PC-9 (cell line): ENCODE results near the gene RIC3. TPM values are rescaled to one million over a fixed set of nuclear protein-coding genes. Genes with fewer than 3 reads are reported as not detected.

Source experiments
- BruUV-seq: library from RNA; stranded (reverse); fragments of 400-500 nt; replicated peaks from 2 replicates; lab custom pipeline; 2021; lab: Mats Ljungman, UMichigan
- CTCF ChIA-PET: fragments of 300-600 bp; sonication (Branson Sonifier 250); formaldehyde crosslinking; loops from one replicate; lab custom pipeline; 2022; ENCODE audit warnings: antibody characterized with exemption; lab: Charles Lee
- POLR2A ChIA-PET: fragments of 300-600 bp; sonication (Branson Sonifier 250); formaldehyde crosslinking; loops from one replicate; lab custom pipeline; 2022; ENCODE audit warnings: antibody characterized with exemption; ENCODE audit not compliant: unreplicated experiment; lab: Charles Lee
- DNase-seq, 2 experiments: peaks; one replicate each; pipeline versions ENCODE4 v3.0.0 to v3.0.0-alpha.2; 2015 to 2022; ENCODE audit warnings: mixed read lengths in 1 of 2
- H2AFZ ChIP-seq: fragments of 200-600 bp; sonication (generic); 2 replicates; pipeline ENCODE4 v1.8.1; 2017; ENCODE audit warnings: antibody characterized with exemption
- H3F3A ChIP-seq: fragments of 200-600 bp; sonication (generic); 2 replicates; pipeline ENCODE4 v1.8.1; 2017; ENCODE audit warnings: antibody characterized with exemption, mild to moderate bottlenecking, low read depth; ENCODE audit not compliant: insufficient read depth
- H3K27ac ChIP-seq: fragments of 200-600 bp; sonication (generic); 2 replicates; pipeline ENCODE4 v1.6.1; 2016; ENCODE audit warnings: mixed run types
- H3K27me3 ChIP-seq: fragments of 200-600 bp; sonication (generic); 2 replicates; pipeline ENCODE4 v1.6.1; 2016; ENCODE audit warnings: low read depth, mixed run types; ENCODE audit not compliant: insufficient read depth
- H3K36me3 ChIP-seq: fragments of 200-600 bp; sonication (generic); 2 replicates; pipeline ENCODE4 v1.6.1; 2016; ENCODE audit warnings: low read depth, mixed run types
- H3K4me1 ChIP-seq: fragments of 200-600 bp; sonication (generic); replicated peaks from 2 replicates; pipeline ENCODE4 v1.6.1; 2016; ENCODE audit warnings: mixed run types; ENCODE audit not compliant: insufficient read depth
- H3K4me2 ChIP-seq: fragments of 200-600 bp; sonication (generic); 2 replicates; pipeline ENCODE4 v1.6.1; 2017; ENCODE audit warnings: mixed run types
- H3K4me3 ChIP-seq: fragments of 200-600 bp; sonication (generic); 2 replicates; pipeline ENCODE4 v1.6.1; 2016; ENCODE audit warnings: mixed run types
- H3K79me2 ChIP-seq: fragments of 200-600 bp; sonication (generic); 2 replicates; pipeline ENCODE4 v1.6.1; 2017; ENCODE audit warnings: low read depth, mixed run types
- H3K9me2 ChIP-seq: fragments of 200-600 bp; sonication (generic); 2 replicates; pipeline ENCODE4 v1.8.1; 2017; ENCODE audit warnings: mild to moderate bottlenecking; ENCODE audit not compliant: insufficient read depth
- H3K9me3 ChIP-seq: fragments of 200-600 bp; sonication (generic); 2 replicates; pipeline ENCODE4 v1.8.1; 2016; ENCODE audit warnings: low read depth; ENCODE audit not compliant: insufficient read depth
- H4K20me1 ChIP-seq: fragments of 200-600 bp; sonication (generic); 2 replicates; pipeline ENCODE4 v1.8.1; 2017; ENCODE audit not compliant: insufficient read depth
- EZH2 ChIP-seq: fragments of 200-600 bp; sonication (generic); IDR thresholded peaks from 2 replicates; pipeline ENCODE4 v1.8.0; 2017; ENCODE audit warnings: antibody characterized with exemption, low read depth
- intact Hi-C: fragments of 100-400 bp; cut with micrococcal nuclease; formaldehyde crosslinking; loops from one replicate; pipeline ENCODE4 v1.10.0; 2022; ENCODE audit not compliant: unreplicated experiment
- total RNA-seq: library from RNA; stranded (reverse); gene quantifications from 2 replicates; pipeline ENCODE4 v1.2.3, GENCODE V29; 2021
- TF ChIP-seq, protein P1 (sequence below): fragments of 200-600 bp; sonication (generic); conservative IDR thresholded peaks from 2 replicates; pipeline ENCODE4 v1.6.1; 2017; ENCODE audit warnings: mixed run types, antibody characterized with exemption, mild to moderate bottlenecking, moderate library complexity

RIC3 gene
- total RNA-seq, 1 experiment from 2014 or later, result not detected

GRCh38 chr11:8127447-8127846, 41.4 kb downstream of the RIC3 start:
- BruUV-seq, result no TSS peak

DNA sequence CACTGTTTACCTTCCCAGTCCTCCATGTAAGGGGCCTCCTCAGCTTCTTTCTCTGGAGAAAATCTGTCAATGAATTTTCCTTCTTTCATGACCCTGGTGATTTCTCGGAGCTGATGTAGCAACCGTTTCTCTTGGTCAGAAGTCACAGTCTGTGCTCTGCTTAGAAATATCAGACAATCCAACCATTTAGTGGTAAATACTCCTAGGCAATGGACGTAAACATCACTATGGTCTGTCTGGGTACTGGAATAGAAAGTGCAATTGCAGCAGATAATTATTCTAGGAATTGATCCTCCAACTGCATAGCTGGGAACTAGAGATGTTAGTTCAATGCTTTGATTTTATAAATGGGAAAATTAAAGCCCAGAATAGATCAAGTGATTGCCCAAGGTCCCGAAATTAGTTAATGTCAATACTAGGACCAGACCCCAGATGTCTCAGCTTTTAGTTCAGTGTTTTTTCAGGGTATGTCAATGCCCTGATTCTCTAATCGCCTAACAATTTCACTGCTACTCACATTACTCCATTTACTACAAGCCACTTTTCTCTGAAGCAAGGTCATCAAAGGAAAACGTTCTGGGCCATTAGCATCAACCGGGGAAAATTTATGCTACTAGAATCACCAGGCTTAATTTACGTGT, 42.1 kb downstream of the RIC3 start:
- TF ChIP-seq, protein P1, sequence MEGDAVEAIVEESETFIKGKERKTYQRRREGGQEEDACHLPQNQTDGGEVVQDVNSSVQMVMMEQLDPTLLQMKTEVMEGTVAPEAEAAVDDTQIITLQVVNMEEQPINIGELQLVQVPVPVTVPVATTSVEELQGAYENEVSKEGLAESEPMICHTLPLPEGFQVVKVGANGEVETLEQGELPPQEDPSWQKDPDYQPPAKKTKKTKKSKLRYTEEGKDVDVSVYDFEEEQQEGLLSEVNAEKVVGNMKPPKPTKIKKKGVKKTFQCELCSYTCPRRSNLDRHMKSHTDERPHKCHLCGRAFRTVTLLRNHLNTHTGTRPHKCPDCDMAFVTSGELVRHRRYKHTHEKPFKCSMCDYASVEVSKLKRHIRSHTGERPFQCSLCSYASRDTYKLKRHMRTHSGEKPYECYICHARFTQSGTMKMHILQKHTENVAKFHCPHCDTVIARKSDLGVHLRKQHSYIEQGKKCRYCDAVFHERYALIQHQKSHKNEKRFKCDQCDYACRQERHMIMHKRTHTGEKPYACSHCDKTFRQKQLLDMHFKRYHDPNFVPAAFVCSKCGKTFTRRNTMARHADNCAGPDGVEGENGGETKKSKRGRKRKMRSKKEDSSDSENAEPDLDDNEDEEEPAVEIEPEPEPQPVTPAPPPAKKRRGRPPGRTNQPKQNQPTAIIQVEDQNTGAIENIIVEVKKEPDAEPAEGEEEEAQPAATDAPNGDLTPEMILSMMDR, result no peak
- TF ChIP-seq EZH2, result no peak
- intact Hi-C loops, result no loop called here
- ChIA-PET CTCF (no interaction called here), POLR2A (no interaction called here)
- H2AFZ ChIP-seq, result no peak overlapping the region
- DNase-seq, result no peak
- no peaks in the 10 kb centered on the region for H3K9me3 ChIP-seq
- H3K27ac ChIP-seq, result no peak overlapping the region
- no peaks in the 10 kb centered on the region for H3K79me2 ChIP-seq
- H3K4me1 ChIP-seq, result no peaks in the 10 kb centered on the region
- no peak overlapping the region for H3K4me2 ChIP-seq
- H4K20me1 ChIP-seq, result no peaks in the 10 kb centered on the region
- no peaks in the 10 kb centered on the region for H3K9me2 ChIP-seq
- no peaks in the 10 kb centered on the region for H3K36me3 ChIP-seq
- peaks cover 18% of the 10 kb centered on the region; the same call in 1 of the 2 replicates for H3K27me3 ChIP-seq
- H3K4me3 ChIP-seq, result no peak overlapping the region
- no TSS peak for BruUV-seq
- no peaks in the 10 kb centered on the region for H3F3A ChIP-seq

More at GRCh38 chr11:8127447-8127846, 41.4 kb downstream of the RIC3 start:
- Histone ChIP-seq H3K27ac (no peak overlapping the region), H3K36me3 (no peaks in the 10 kb centered on the region), H2AFZ (no peak overlapping the region), H4K20me1 (no peaks in the 10 kb centered on the region), H3K4me2 (no peak overlapping the region), H3K79me2 (no peaks in the 10 kb centered on the region), H3K27me3 (peaks cover 18% of the 10 kb centered on the region; the same call in 1 of the 2 replicates), H3K9me2 (no peaks in the 10 kb centered on the region), H3K4me3 (no peak overlapping the region), H3K4me1 (no peaks in the 10 kb centered on the region), H3F3A (no peaks in the 10 kb centered on the region), H3K9me3 (no peaks in the 10 kb centered on the region)
- CTCF ChIA-PET, result no interaction called here
- TF ChIP-seq EZH2, result no peak
- POLR2A ChIA-PET, result interaction anchor here (0.7 kb wide), 1 partner anchor 12 kb away, joined by 5 read pairs; no protein-coding TSS in a partner anchor
- no peak for DNase-seq
- intact Hi-C loops, result no loop called here

- H3K9me3 ChIP-seq, result no peaks in the 10 kb centered on the region
- H3K36me3 ChIP-seq, result no peaks in the 10 kb centered on the region
- 0 out of 2 replicates have a peak, but pooled peaks cover 7% of the 10 kb centered on the region for H3K27me3 ChIP-seq
- H3K79me2 ChIP-seq, result no peaks in the 10 kb centered on the region
- no TSS peak for BruUV-seq
- no peak for DNase-seq
- no peaks in the 10 kb centered on the region for H3K4me1 ChIP-seq
- H3F3A ChIP-seq, result no peaks in the 10 kb centered on the region
- H3K27ac ChIP-seq, result no peak overlapping the region
- H3K4me3 ChIP-seq, result no peak overlapping the region
- no peak for TF ChIP-seq EZH2
- TF ChIP-seq, protein P1, result no peak
- H3K4me2 ChIP-seq, result no peak overlapping the region
- H3K9me2 ChIP-seq, result no peaks in the 10 kb centered on the region
- CTCF ChIA-PET, result no interaction called here
- intact Hi-C loops, result no loop called here
- H4K20me1 ChIP-seq, result no peaks in the 10 kb centered on the region
- POLR2A ChIA-PET, result interaction anchor here (0.6 kb wide), 1 partner anchor 543 kb away, joined by 3 read pairs; no protein-coding TSS in a partner anchor
- no peak overlapping the region for H2AFZ ChIP-seq
These were observed 46.6 kb downstream of the RIC3 start for GRCh38 chr11:8122173-8122764.
